GM12874 (cell line): Measurements from ENCODE around the gene PLA2G4C.
A peak's percentile ranks its signal among the peaks of the same experiment; 100 is the strongest.

Source experiments
- CTCF ChIP-seq: IDR thresholded peaks from 2 replicates; pipeline ENCODE4 v1.5.1; 2011; ENCODE audit warnings: low read depth, mild to moderate bottlenecking, control low read depth, low read length, moderate library complexity; ENCODE audit not compliant: insufficient read depth

Gene PLA2G4C

GRCh38 chr19:48023011-48023410 is 87.6 kb downstream of the PLA2G4C start:
- TF ChIP-seq CTCF, result no peak

- no peak for TF ChIP-seq CTCF
These were observed 89.9 kb downstream of the PLA2G4C start for GRCh38 chr19:48020686-48021085.

- TF ChIP-seq CTCF, result no peak
These were observed 99.5 kb downstream of the PLA2G4C start for GRCh38 chr19:48010932-48011758.

GRCh38 chr19:48006762-48007161 is 103.9 kb downstream of the PLA2G4C start:
- TF ChIP-seq CTCF, result peak; percentile 26; the same call in 1 of the 2 replicates

- no peak for TF ChIP-seq CTCF
These were observed 106.4 kb downstream of the PLA2G4C start for GRCh38 chr19:48004236-48004635.

- TF ChIP-seq CTCF, result no peak
These were observed 109.8 kb downstream of the PLA2G4C start for GRCh38 chr19:48000846-48001245.

- no peak for TF ChIP-seq CTCF
These were observed 111.8 kb downstream of the PLA2G4C start for GRCh38 chr19:47998800-47999199.
